NCI-H2081 (cell line): ENCODE results near the gene CDKN1C.
"Not testable (repeated sequence)": the region's sequence is repeated elsewhere in the genome, so short reads cannot be mapped to it uniquely, and the experiment has no call there.

Experiments
- DNase-seq, 2 experiments: peaks; one replicate each; lab custom pipeline; 2025; lab: John Stamatoyannopoulos, UW

The CDKN1C gene

DNA sequence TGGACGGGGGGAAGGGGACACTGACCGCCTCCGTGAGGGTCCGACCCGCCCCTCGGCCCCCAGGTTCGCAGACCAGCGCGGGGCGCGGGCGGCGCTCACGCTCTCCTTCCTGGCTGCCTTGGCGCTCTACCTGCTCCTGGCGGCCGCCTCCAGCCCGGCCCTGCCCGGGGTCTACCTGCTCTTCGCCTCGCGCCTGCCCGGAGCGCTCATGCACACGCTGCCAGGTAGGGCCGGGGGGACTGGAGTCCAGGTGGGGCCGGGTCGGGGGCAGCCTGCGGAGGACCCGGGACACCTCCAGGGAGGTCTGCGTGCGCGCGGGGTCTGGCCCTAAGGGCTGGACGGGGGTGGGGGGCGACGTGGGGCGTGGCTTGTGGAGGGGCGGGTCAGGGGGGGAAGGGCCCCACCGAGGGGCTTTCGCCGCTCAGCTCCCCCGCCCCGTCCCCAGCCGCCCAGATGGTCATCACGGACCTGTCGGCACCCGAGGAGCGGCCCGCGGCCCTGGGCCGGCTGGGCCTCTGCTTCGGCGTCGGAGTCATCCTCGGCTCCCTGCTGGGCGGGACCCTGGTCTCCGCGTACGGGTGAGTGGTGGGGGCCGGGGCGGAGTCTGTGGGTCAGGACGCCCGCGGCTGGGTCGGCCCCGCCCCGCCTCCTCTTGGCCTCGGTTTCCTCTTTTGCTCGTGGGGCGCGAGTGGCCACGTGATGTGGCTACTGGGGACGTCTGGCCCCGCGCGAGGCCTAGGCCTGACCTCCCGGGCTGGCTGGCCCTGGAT is 23.7 kb upstream of the CDKN1C start:
- no peak for DNase-seq

DNA sequence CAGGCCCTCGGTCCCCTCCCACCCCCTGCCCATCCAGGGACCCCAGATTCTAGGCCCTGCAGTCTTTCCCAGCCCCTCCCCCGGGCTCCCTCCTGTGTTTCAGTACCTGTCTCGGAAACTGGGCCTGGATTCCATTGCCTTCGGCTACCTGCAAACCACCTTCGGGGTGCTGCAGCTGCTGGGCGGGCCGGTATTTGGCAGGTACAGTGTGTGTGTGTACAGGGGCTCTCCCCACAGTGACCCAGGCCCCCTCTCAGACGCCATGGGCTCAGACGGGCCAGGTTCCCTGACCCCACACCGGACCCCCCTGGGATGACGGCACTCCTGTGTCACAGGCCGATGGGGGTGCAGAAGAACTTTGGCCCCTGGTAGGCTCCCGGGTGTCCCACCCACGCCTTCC is 22.6 kb upstream of the CDKN1C start:
- no peak for DNase-seq

DNA sequence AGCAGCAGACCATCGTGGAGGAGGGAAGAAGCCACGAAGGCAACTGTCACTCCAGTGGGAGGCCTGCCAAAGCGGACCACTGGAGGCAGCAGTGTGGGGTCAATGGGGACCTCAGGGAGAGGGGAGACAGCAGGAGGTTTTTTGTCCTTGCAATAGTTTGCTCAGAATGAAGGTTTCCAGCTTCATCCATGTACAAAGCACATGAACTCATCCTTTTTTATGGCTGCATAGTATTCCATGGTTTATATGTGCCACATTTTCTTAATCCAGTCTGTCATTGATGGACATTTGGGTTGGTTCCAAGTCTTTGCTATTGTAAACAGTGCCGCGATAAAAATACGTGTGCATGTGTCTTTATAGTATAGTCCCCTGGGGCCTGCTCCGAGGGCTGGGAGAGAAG is 19.7 kb upstream of the CDKN1C start:
- DNase-seq, result not testable (repeated sequence)

DNA sequence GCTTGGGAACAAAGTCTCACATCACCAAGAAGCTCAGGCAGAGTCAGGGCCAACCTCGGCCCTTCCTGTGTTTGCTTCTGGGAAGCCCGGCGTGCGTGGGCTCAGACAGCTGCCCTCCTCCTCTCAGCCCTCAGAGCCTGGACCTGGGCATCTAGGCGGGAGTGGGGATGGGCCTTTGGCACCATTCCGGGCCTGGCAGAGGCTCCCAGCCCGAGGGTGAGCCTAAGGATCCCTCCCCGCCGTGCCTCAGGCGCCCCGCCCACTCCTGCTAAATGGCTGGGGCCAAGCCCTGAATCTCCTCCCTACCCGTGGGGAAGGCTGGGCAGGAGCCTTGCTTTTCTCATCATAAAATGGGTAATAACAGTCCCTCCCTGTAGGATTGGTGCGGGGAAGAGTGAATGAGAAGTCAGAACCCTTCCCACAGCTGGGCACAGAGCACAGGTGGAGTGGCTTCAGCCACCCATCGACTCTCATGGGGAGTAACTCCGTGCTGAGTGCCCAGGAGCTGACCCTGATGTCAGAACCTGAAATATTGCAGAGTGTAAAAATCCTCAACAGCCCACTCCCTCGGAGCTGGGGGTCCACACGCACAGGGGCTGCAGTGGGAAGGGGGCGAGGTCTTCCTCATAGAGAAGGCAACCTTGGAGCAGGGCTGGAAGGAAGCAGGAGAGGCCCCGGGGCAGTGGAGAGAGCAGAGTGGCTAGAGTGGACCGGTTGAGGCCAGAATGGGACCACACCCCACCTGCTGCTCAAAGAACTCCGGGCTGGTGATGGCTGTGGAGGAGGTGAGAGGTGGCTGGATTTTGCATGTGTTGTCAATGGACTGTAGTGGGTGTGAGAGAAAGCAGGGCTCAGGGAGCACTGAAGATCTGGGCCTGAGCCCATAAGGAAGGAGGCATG is 18.8 kb upstream of the CDKN1C start:
- no peak for DNase-seq

DNA sequence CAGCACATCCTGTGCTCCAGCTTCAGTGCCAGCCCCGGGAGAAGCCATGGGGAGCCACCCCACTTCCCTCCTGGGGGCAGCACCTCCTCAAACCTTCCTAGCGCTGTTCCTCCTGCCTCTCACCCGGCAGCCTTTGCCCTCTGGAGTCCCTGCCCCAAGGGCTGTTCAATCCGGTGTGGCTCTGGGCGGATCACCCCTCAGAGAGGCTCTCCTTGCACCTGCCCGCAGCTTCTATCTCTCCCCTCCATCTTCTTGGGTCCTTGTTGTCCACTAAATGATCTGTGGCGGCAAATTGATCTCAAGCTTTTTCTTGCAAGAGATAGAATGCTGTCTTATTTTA is 18.1 kb upstream of the CDKN1C start:
- no peak for DNase-seq

DNA sequence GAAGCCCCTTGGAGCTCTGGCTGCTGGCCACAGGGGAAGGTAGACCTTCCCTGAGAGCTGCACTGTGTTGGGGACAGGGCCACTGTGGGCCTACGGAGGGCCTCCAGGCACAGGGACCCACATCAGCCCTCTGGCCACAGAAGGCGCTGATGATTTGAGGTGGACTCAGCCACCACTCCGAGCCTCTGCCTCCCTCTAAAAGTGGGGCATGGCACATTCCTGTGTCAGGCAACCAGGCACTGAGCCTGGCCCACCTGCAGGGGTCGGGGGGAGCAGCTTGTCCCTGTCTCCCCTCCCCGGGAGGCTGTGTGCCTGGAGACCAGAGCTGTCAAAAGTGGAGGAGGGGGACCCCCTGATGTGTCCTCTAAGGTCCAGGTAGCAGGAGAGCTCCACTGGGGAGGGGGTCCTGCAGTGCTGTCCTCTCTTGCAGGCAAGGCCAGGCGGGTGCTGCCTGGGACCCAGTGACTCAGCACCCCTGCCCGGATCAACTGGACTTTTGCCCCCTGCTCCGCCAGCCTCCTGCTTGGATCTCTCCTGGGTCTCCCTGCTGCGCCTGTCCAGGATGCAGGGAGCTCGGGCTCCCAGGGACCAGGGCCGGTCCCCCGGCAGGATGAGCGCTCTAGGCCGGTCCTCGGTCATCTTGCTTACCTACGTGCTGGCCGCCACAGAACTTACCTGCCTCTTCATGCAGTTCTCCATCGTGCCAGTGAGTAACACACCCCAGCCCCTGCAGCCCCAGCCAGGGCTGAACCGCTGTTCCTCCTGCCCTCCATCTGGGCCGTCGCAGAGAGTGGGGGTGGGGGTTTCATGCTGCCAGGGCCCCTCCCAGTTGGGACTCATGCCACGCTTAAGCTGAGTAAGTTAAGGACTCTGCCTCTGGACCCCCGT is 17.5 kb upstream of the CDKN1C start:
- no peak for DNase-seq

DNA sequence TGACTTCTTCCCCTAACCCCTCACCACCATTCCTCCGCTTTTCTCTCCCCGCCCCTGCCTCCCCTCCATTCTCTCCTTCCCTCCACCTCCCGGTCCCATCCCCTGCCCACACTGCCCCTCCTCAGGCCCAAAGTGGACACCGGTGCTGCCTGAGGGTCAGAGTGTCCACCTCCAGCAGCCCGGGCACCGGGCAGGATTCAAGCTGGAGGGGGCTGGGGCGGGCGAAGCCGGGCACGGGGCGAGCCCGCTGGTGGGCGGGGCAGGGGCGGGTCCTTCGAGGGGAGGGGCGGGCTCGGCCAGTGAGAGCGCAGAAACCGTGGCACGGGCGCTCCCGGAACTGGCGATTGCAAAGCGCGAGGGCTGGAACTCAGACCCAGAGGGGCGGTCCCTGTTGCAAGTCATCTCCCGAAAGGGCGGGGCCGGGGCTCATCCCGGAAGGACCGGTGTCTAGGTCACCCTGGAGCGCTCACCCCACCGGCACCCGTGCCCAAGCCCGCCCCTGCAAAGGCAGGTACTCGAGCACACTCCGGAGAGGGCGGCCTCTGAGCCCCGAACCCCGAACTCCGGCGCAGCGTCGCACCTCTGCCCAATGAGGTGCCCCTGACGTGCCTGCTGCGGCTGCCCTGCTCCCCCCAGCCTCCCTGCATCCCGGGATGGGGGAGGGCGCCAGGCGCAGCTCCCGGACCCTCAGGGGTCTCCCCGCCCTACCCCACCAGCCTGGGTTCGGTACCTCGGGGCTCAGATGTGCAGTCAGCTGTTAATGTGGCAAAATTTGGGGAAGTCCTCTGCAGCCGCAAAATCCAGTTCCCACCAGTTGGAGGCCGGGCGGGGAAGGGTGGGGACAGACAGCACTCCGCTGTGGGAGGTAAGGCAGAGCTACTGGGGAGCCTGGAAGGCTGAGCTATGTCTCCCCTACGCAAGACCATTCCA is 16.5 kb upstream of the CDKN1C start:
- DNase-seq, result peak; percentile 69 to 79

DNA sequence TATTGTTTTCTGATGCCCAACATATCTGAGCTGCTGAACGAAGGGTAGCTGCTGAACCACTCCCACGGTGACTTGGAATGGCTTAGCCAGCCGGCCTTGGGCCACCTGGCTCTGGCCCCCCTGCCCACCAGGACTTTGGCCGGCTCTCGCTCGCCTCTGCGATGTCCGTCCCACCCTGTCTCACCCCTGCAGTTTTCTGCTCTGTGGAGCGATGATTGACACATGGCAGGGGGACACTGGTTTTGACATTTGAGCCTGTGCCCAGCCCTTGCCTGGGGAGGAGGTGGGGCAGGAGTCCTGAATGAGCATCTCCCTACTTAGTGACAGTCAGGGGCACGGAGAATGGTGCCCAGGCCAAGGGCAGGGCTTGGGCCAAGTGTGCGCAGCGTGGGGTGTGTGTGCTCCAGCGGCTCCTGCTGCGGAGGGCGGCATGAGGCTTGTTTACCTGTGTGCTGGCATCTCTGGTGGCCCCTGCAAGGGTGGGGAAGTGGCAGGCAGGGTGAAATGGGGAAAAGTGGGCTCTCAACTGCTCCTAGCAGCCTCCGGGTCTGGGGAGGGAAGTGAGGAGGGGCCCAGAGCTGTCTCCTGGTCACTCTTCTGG is 15.7 kb upstream of the CDKN1C start:
- DNase-seq, result no peak

DNA sequence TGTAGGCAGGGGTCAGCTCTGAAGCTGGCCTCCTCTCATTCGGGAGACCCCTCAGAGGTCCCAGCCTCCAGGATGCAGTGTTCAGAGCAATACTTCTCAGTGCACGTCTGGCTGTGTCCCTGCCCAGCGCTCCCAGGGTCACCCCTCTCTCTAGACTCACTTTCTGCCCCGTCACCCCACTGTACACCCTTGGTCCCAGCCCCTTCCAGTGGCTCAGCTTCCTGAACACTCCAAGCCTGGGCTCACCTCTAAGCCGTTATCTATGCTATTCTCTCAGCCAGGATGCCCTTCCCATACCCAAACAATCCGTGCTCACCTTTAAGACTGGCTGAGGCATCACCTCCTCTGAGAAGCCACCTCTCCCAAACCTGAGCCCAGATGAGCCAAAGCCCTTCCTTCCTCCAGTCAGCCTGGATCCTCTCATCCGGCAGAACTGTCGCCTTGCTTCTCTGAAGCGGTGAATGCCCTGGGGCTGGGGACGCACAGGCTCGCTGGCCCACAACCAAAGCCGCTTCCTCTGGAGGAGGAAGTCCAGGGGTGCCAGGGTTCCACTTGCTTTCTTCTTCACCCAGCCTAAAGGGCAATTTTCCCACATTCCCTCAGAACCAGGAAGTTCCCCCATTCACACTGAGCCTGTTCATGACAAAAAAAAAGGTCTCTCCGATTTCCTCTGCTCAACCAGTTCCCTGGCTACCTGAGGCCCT is 13.7 kb upstream of the CDKN1C start:
- DNase-seq, result no peak

DNA sequence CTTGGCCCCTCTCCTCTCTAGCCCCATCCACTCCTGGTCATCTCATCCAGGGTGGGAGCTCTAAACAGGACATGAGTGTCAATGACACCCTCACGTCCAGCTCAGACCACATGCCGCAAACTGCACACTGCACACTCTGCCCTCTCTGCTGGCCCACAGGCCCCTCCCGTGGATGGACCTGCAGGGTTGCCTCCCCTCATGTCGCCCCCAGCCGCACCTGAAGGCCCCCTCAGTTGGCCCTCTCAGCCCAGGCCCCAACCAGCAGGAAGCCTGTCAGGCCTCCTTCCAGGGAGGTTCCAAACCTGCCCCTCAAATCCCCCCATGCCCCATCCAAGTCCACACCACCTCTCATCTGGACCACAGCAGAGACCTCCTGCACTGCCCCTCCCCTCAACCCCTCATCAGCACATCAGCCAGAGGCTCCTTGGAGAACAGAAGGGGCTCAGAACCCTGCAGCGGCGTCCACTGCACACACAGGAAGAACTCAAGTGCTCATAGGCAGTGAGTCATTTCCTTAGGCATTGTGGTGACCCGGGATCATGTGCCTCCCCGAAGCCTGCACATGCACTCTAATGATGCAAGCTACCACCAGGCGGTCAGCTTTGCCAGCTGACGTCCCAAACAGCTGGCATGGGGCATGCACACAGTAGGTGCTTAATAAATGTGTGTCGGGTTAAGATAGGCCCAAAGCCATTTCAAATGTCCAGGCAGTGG is 12.9 kb upstream of the CDKN1C start:
- DNase-seq, result no peak

DNA sequence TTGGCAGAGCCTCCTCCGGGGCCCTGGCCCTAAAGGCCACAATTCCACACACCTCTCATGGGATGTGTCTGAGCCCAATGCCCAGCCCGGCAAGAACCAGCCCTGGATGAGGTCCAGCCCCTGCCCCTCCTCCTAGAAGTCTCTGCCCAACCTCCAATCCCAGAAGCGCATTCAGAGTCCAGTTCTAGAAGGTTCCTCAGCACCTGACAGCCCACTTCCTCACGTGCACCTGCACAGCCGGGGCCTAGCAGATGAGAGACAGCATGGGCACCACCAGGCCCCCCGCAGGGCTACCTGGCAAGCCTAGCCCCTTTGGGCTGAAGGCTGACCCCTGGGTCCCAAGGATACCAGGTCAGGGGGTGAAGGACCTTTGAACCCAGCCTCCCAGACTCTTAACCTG is 11.5 kb upstream of the CDKN1C start:
- no peak for DNase-seq

DNA sequence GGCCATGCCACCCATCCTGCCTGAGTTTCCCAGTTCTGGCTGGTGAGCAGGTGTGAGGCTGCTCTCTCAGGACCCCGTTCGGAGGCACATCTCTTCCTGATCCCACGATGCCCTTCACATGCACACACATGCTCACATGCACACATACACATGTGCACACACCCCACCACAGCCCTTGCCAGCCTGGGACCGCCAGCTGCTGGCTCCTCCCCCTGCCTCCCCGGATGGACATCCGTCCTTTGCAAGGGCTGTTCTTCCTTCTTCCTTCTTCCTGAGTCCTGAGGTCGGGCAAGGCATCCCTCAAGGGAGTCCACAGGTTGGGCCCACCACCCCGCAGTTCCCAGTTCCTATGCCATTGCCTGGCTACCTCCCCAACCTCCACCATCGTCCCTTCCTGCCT is 10.5 kb upstream of the CDKN1C start:
- no peak for DNase-seq

DNA sequence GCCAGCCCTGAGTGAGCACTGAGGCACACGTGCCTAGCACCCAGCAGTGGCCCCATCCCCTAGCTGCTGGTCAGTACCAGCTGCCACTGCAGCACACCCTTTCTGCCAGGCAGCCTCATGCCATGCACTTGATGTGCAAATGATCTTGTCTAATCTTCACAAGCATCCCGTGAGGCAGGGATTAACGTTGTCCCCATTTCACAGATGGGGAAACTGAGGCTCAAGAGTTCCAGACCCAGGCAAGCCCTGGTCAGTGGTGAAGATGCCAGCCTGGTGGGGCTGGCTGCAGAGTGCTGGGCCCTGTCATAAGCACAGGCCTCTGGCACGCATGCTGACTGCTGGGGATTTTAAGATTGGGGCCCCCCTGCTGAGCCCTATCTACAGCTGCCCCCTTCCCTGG is 8.4 kb upstream of the CDKN1C start:
- DNase-seq, result no peak

DNA sequence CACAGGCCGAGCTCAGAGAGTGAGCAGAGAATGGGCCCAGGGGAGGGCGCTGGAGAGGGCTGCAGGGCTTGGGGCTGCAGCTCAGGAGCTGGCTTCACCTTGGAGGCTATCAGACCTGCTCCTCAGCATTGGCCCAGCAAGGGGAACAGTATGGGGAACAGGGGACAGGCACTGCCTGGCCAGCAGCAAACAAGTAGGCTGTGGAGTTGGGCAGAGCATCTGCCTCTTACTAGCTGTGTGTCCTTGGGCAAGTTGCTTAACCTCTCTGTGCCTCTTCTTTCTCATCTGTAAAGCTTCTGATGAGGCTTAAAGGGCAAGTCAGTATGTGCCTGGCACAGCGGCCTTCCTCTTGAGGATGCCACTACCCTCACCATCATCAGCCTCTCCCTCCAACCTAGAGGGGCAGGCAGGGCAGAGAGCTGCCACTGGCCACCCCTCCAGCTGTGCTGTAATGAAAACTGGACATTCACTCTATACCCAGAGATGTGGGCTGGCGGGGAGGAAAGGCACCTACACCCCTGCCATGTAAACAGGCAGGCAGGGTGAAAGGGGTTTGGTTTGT is 7.5 kb upstream of the CDKN1C start:
- no peak for DNase-seq

DNA sequence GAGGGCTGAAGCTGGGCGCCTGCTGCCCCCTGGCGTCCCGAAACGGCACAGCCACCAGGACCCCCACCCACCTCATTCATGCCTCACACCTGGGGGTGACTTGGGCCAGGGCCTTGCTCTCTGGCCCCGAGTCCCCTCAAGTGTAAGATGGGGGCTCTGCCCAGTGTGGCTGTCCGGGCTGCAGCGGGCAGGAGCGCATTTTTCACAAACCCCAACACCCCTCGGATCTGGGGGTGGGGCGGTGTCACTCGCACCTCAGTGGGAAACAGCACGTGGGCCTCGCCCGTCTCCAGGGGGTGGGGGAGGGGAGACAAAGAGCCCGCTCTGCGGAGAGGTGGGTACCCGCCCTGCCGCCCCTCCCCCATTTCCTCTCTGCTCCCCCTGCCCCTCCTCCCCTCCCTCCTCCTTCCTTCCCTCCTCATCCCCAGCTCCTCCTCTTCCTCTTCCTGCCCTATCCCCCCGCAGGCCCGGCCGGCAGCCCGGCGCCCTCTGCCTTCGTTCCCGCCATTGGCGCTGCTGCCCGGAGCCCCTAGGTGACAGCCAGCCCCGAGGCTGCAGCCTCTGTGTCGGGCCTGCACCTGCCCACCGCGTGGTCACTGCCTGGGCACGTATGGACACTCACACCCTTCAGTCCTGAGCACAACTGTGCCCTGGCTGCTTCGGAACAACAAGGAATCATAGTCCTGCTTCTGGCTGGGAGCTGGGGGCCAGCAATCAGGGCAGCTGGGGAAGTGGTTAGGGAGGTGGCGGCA is 6.8 kb upstream of the CDKN1C start:
- DNase-seq, result peak in 1 of 2 experiments; percentile 35

DNA sequence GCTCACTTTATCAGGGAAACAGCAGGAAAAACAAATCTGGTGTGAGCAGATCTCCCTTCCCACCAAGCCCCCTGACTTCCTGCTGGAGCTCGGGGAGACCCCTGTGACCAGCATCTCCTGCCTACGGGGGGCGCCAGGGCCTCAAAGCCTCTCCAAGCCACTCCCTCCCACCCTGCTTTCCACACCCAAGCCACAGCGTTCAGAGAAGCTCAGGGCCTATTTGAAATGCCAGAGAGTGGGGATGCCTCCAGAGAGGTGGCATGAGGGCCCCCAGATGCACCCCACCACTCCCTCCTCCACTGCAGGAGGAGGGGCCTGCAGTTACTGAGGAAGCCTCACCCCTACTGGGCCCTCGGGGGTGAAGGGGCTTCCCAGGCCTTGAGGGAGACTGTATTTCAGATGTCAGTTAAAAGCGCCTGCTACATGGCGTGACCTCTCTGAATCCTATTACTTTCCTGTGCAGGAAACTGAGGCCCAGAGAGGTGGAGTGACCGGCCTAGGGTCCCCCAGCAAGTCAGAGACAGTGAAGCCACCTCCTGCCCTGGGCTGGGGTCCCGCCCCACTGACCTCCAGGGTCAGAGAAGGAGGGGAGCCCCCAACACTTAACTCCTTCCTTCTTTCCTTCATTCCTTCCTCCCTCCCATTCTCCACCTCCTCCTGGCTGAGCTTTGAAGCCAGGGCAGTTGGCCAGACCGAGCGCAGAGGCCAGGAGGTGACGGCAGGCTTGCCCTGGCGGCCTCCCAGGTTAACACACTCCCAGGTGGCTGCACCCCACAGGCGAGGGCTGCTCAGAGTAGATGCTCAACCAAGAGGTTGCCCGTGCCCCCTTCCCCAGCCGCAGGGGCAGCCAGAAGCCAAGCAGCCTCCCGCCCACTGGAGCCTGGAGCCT is 6.0 kb upstream of the CDKN1C start:
- DNase-seq, result no peak
